Fibroblast of skin of right biceps (primary cell): ENCODE results near the gene DNAJC13.
"Not testable (repeated sequence)": the region's sequence is repeated elsewhere in the genome, so short reads cannot be mapped to it uniquely, and the experiment has no call there.

Source experiments
- DNase-seq: peaks from one replicate; pipeline ENCODE4 v3.0.0-alpha.2; 2013

Gene DNAJC13

GRCh38 chr3:132549890-132550578 is 132.7 kb downstream of the DNAJC13 start:
- DNase-seq: peak; percentile 78

DNA sequence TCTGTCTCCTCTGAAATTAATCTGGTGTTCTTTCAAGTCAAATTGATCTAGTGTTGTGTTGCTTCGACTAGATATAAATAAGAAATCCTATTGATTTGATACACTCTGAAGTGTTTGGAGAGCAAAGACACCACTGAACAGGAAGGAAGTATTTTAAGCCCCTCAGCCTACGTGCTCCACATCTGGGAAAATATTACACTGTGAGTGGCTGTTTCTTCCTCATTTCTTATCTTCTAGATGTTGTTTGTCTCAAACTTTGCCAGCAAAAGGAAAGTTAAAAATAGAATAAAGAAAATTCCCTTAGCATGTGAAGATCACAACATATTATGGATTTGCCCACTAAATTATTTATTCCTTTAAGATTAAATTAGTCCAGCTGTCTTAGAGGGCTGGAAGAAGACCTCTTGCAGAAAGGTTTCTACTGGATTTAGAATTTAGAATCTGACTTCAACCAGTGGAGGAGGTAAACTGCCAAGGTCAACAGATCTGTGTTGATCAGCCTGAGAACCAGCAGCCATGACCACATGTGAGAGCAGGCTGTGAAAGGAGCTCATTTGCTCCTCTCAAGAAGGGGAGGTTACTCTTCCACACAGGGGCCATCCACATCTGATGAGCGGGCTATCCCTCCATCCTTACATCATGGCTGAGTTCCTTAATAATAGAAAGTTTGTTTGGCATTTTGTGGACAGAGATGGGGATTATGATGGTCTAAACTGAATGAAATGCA is 133.4 kb downstream of the DNAJC13 start:
- no peak for DNase-seq

- no peak for DNase-seq
These were observed 136.5 kb downstream of the DNAJC13 start for GRCh38 chr3:132553826-132554225.

DNA sequence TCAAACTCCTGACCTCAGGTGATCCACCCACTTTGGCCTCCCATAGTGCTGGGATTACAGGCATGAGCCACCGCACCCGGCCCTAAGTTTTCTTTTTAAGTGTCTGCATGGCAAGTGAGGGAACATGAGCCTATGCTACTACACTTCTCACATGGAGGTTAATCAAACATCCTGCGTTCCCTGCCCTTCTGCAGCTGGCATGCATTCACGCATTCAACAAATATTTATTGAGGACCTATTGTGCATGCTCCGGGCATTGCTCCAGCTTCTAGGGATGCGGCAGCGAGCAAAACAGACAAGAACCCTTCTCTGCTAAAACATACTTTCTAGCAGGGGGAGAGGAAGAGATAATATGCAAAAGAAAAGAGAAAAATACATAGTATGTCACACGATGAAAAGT is 137.1 kb downstream of the DNAJC13 start:
- DNase-seq: peak; percentile 26

- DNase-seq: no peak
These were observed 138.2 kb downstream of the DNAJC13 start for GRCh38 chr3:132555306-132556035.

DNA sequence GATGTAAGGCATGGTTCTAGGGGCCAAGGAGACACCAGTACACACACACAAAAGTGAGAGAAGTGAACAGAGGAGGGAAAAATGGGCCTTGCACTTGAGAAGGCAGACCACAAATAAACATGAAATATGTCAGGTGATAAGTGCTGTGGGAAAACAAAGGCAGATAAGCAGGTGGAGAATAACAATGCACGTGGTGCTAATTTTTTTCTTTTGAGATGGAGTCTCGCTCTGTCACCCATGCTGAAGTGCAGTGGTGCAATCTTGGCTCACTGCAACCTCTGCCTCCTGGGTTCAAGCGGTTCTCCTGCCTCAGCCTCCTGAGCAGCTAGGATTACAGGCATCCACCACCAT is 138.7 kb downstream of the DNAJC13 start:
- DNase-seq: not testable (repeated sequence)

DNA sequence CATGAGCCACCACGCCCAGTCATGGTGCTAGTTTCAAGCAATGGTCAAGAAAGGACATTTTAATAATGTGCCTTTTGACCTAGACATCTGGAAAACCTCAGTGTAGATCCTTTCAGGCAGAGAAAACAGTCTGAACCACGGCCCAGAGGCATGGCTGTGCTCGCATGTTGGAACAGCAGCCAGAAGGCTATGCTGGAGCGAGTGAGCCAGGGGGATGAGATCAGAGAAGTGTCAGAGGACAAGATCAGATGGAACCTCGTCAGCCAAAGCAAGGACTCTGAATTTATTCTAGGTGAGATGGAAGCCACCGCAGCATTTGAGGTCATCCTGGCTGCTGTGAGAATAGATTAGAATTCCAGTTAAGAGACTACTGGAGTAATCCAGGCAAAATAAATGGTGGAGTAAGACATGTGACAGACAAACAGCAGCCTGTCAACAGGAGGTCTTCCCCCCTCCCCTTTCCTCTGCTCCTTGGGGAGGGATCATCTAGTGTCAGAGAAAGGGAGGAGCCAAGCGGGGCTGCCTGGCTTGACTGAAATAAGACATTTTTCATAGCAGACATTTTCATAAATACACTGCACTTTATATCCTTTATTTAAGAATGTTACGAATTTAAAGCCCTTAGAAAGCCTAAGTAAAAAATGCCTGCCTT is 139.3 kb downstream of the DNAJC13 start:
- no peak for DNase-seq

GRCh38 chr3:132561003-132561402 is 143.7 kb downstream of the DNAJC13 start:
- no peak for DNase-seq

DNA sequence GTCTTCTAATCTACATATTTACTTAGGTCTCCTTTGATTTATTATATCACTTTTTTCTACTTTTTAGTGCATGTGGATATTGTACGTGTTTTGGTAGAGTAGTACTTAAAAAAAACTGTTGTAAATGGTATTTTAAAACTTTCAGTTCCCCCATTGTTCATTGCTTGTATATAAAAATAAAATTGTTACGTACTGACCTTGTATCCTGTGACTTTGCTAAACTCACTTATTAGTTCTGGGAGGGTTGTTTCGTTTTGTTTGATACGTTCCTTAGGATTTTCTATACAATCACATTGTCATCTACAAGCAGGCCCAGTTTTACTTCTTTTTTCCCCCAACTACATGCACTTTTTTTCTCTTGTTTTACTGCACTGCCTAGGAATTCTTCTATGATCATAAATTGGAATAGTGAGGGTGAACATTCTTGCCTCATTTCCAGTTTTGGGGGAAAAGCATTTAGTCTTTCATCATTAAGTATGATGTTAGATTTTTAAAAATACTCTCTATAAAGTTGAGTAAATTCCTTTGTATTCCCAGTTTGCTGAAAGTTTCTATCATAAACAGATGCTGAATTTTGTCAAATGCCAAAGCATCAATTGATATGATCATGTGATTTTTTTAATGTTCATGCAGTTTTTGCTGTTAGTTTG is 146.2 kb downstream of the DNAJC13 start:
- DNase-seq: peak; percentile 22

DNA sequence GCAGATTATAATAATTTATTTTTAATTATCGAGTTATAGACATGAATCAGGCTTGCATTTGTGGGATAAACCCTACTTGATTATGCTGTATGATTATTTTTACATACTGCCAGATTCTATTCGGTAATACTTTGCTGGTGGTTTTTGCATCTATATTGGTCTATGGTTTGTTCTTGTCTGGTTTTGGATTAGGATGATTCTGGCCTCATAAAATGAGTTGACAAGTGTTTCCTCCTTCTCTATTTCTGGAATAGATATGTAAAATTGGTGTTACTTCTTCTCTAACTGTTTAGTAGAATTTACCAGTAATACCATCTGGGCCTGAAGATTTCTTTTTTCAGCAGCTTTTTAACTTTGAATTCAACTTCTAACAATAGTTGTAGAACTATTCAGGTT is 146.8 kb downstream of the DNAJC13 start:
- no peak for DNase-seq

GRCh38 chr3:132568422-132568821 is 151.1 kb downstream of the DNAJC13 start:
- no peak for DNase-seq

DNA sequence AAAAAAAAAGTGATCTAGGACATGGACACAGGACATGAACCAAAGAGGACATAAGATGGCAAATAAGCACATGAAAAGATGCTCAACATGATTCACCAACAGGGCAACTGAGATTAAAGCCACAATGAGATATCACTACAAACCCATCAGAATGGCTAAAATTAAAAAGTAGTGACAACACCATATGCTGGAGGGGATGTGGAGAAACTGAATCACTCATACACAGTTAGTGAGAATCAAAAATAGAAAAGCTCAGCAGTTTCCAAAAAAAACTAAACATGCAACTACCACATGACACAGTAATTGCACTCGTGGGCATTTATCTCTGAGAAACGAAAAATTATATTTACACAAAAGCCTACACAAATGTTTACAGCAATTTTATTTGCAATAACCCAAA is 151.9 kb downstream of the DNAJC13 start:
- peak; percentile 44 for DNase-seq

DNA sequence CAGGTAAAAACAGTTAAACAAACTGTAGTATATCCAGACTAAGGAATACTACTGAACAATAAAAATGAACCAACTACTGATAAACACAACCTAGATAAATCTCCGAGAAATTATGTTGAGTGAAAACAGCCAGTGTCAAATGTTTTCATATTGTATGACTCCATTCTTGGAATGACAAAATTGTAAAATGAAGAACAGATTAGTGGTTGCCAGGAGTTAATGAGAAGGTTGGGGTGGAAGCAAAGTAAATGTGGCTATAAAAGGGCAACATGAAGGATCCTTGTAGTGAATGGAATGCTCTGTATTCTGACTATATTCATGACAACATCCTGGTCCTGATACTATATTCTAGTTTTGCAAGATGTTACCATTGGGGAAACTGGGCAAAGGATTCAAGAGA is 152.3 kb downstream of the DNAJC13 start:
- peak; percentile 65 for DNase-seq

DNA sequence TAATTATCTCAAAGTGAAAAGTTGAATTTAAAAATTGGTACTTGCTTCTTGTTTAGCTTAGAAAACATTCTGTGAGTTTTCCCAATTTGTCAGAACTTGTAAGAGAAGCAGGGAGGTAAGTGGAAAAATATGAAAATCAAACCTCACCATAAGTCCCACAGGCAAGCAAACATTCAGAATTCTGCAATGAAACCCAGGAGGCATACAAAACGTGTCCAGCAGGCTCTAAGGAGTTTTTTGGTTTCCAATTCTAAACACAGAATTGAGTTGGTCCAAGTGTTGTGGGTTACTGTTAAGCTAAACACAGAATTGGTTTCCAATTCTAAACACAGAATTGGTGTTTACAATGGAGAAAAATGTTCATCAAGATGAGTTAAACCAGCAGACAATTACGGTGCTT is 152.7 kb downstream of the DNAJC13 start:
- no peak for DNase-seq

DNA sequence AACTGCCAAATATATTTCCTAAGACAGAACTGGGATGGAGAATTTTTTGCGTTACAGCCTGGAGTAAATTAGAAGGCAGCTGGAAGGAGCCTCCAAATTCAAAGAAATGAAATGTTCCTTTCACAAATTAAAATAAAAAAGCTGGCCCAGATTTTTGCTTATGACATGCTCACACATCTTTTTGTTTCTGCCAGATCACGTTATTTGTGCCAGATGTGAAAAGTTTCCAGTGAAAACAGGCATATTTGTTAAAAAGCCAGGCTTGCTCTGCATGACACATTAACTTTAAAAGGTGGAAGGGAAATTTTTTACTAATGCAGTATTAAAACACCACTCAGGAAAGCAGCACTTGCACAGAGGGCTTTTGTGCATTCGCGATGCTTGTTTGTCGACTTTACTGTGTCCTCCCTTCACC is 156.5 kb downstream of the DNAJC13 start:
- DNase-seq: peak; percentile 28

DNA sequence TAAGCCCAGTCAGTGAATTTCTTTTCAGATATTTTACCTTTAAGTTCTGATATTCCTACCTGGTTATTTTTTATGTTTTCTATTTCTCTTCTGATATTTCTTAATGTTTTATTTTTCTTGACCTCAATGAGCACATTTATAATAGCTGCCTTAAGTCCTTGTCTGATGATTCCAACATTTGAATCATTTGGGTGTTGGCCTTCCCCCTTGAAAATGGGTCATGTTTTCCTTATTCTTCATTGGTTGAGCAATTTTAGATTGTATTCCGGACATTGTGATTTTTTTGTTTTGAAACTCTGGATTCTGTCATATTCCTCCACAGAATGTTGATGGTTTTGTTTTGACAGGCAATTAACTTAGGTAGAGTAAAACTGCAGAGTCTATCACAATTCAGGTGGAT is 170.1 kb downstream of the DNAJC13 start:
- no peak for DNase-seq
